ENCODE results near the gene CD2BP2. TPM values are rescaled to one million over a fixed set of nuclear protein-coding genes. Genes with fewer than 3 reads are reported as not detected.
A peak's percentile ranks its signal among the peaks of the same experiment; 100 is the strongest.

Gene CD2BP2
- total and polyA plus RNA-seq, 2 of the 13 experiments (the other 11 are each of a cell fraction or from before 2014, with no cell fraction given): 24.9 to 54.6 TPM

- TF ChIP-seq ONECUT2 (CRISPR knock-in tag; IDR thresholded peaks at IDR 0.05) (0 out of 2 replicates have a peak, but pooled peaks have one; percentile 16), ZNF749 (CRISPR knock-in tag; IDR thresholded peaks at IDR 0.05; ENCODE audit: borderline replicate concordance) (peak; percentile 89; the same call in 1 of the 2 replicates), AKNA (CRISPR knock-in tag; IDR thresholded peaks at IDR 0.05; ENCODE audit: borderline replicate concordance) (no peak), MEIS2 (CRISPR knock-in tag; IDR thresholded peaks at IDR 0.05) (no peak; the same call in none of the 2 replicates), ZNF317 (CRISPR knock-in tag; IDR thresholded peaks at IDR 0.05) (peak; percentile 67), ZBTB1 (CRISPR knock-in tag; IDR thresholded peaks at IDR 0.05; ENCODE audit: borderline replicate concordance) (0 out of 2 replicates have a peak, but pooled peaks have one; percentile 39), NFE2L2 (IDR thresholded peaks at IDR 0.05; ENCODE audit: low read length) (no peak), ZNF34 (CRISPR knock-in tag; IDR thresholded peaks at IDR 0.05; ENCODE audit: borderline replicate concordance) (peak; percentile 94; the same call in 1 of the 2 replicates), ZNF563 (CRISPR knock-in tag; IDR thresholded peaks at IDR 0.05) (peak; percentile 44; the same call in 1 of the 2 replicates), ZNF468 (CRISPR knock-in tag; IDR thresholded peaks at IDR 0.05) (peak; percentile 68; the same call in 1 of the 2 replicates), NR2C2 (CRISPR knock-in tag; IDR thresholded peaks at IDR 0.05; ENCODE audit: borderline replicate concordance) (peak; percentile 82), ZBTB21 (CRISPR knock-in tag; IDR thresholded peaks at IDR 0.05) (no peak), HMGXB4 (CRISPR knock-in tag; IDR thresholded peaks at IDR 0.05; ENCODE audit: borderline replicate concordance in 1 of 2, low read depth in 1 of 2) (peak; percentile 91 to 92), ZNF101 (CRISPR knock-in tag; IDR thresholded peaks at IDR 0.05; ENCODE audit: borderline replicate concordance, low read depth) (peak; percentile 78; the same call in 1 of the 2 replicates), KDM2A (CRISPR knock-in tag; IDR thresholded peaks at IDR 0.05; ENCODE audit: borderline replicate concordance, low read depth) (peak; percentile 59; the same call in 1 of the 2 replicates)
Measured at GRCh38 chr16:30378236-30379157, 23.4 kb upstream of the CD2BP2 start (continued).
